ENCODE data around the gene CC2D2B.
"Not testable (repeated sequence)": the region's sequence is repeated elsewhere in the genome, so short reads cannot be mapped to it uniquely, and the experiment has no call there.

The CC2D2B gene

GRCh38 chr10:96023168-96023567 lies 115.4 kb downstream of the CC2D2B start:
- no peak for DNase-seq (ENCODE audit: low read depth)

- no peak for DNase-seq (ENCODE audit: low read depth)
These were observed 117.8 kb downstream of the CC2D2B start for GRCh38 chr10:96025566-96025965.

- no peak for DNase-seq (ENCODE audit: low read depth)
These were observed 126.8 kb downstream of the CC2D2B start for GRCh38 chr10:96034625-96035024.

- DNase-seq (ENCODE audit: low read depth) = no peak
These were observed 131.0 kb downstream of the CC2D2B start for GRCh38 chr10:96038476-96039387.

GRCh38 chr10:96041146-96041545 lies 133.4 kb downstream of the CC2D2B start:
- DNase-seq (ENCODE audit: low read depth) = no peak

GRCh38 chr10:96043033-96043892 lies 135.5 kb downstream of the CC2D2B start, which contains the start of gene CCNJ:
TSS of gene CCNJ (plus strand) at chr10:96043583. CDS start at chr10:96044394, 811 bp downstream.
- DNase-seq (ENCODE audit: low read depth) = peak; percentile 64

- DNase-seq (ENCODE audit: low read depth) = peak; percentile 9
These were observed 136.3 kb downstream of the CC2D2B start for GRCh38 chr10:96043893-96044715.

GRCh38 chr10:96044736-96045135 lies 137.0 kb downstream of the CC2D2B start:
- DNase-seq (ENCODE audit: low read depth) = no peak

GRCh38 chr10:96046546-96046945 lies 138.8 kb downstream of the CC2D2B start:
- DNase-seq (ENCODE audit: low read depth) = no peak

GRCh38 chr10:96047004-96047649 lies 139.4 kb downstream of the CC2D2B start:
- no peak for DNase-seq (ENCODE audit: low read depth)

- DNase-seq (ENCODE audit: low read depth) = not testable (repeated sequence)
These were observed 140.2 kb downstream of the CC2D2B start for GRCh38 chr10:96047925-96048324.

GRCh38 chr10:96049340-96049739 lies 141.6 kb downstream of the CC2D2B start:
- no peak for DNase-seq (ENCODE audit: low read depth)

GRCh38 chr10:96053985-96054384 lies 146.2 kb downstream of the CC2D2B start:
- DNase-seq (ENCODE audit: low read depth) = no peak

- DNase-seq (ENCODE audit: low read depth) = no peak
These were observed 149.0 kb downstream of the CC2D2B start for GRCh38 chr10:96056787-96057186.

GRCh38 chr10:96061232-96061631 lies 153.5 kb downstream of the CC2D2B start:
- DNase-seq (ENCODE audit: low read depth) = no peak

- DNase-seq (ENCODE audit: low read depth) = no peak
These were observed 164.9 kb downstream of the CC2D2B start for GRCh38 chr10:96072674-96073073.

GRCh38 chr10:96073722-96074121 lies 165.9 kb downstream of the CC2D2B start:
- no peak for DNase-seq (ENCODE audit: low read depth)

GRCh38 chr10:96074776-96075175 lies 167.0 kb downstream of the CC2D2B start:
- no peak for DNase-seq (ENCODE audit: low read depth)

GRCh38 chr10:96075977-96076376 lies 168.2 kb downstream of the CC2D2B start:
- no peak for DNase-seq (ENCODE audit: low read depth)

- DNase-seq (ENCODE audit: low read depth) = no peak
These were observed 169.4 kb downstream of the CC2D2B start for GRCh38 chr10:96077156-96077555.

GRCh38 chr10:96082153-96082552 lies 174.4 kb downstream of the CC2D2B start:
- no peak for DNase-seq (ENCODE audit: low read depth)
